RWPE1 (cell line): ENCODE measurements around the gene FAM114A1.

Experiments used
- CTCF ChIA-PET: fragments of 350-600 bp; sonication (Branson Sonifier 250); formaldehyde crosslinking; extraction: SDS; loops from one replicate; lab custom pipeline; 2021; lab: Yijun Ruan, JAX
- POLR2A ChIA-PET: fragments of 400-600 bp; formaldehyde crosslinking; extraction: SDS; loops from one replicate; lab custom pipeline; 2020; ENCODE audit warnings: antibody characterized with exemption; ENCODE audit not compliant: low non-redundant PET; lab: Yijun Ruan, JAX
- DNase-seq: peaks from one replicate; pipeline ENCODE4 v3.0.0; 2012; ENCODE audit warnings: low spot score
- H3K27ac ChIP-seq: fragments of 450-650 bp; 2 replicates; pipeline ENCODE4 v1.5.1; 2017
- CTCF ChIP-seq: fragments of 450-650 bp; conservative IDR thresholded peaks from 2 replicates; pipeline ENCODE4 v1.5.1; 2017; ENCODE audit warnings: low read depth, mild to moderate bottlenecking

FAM114A1 gene

DNA sequence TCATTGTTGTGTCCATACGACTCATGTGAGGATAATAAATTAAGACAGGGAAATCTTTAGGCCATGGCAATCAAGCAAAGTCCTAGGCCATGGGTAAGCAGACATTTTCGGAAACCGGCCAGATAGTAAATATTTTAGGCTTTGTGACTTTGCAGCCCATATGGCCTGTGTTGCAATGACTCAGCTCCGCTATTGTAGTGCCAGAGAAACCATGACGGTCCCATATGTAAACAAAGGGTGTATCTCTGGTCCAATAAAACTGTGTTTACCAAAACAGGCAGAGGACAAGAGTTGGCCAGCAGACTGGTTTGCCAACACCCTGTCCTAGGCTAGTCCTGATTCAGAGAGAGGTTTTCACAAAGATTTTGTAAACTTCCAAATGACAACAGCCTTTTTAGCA lies 5.0 kb downstream of the FAM114A1 start:
- TF ChIP-seq CTCF, result no peak
- H3K27ac ChIP-seq, result no peak overlapping the region
- DNase-seq, result no peak
- ChIA-PET POLR2A (no interaction called here), CTCF (no interaction called here)

GRCh38 chr4:38873290-38873944 lies 5.8 kb downstream of the FAM114A1 start:
- POLR2A ChIA-PET, result no interaction called here
- CTCF ChIA-PET, result interaction anchor here (0.5 kb wide), 1 partner anchor 98 kb away, joined by 3 read pairs; no protein-coding TSS in a partner anchor
- H3K27ac ChIP-seq, result no peak overlapping the region

DNA sequence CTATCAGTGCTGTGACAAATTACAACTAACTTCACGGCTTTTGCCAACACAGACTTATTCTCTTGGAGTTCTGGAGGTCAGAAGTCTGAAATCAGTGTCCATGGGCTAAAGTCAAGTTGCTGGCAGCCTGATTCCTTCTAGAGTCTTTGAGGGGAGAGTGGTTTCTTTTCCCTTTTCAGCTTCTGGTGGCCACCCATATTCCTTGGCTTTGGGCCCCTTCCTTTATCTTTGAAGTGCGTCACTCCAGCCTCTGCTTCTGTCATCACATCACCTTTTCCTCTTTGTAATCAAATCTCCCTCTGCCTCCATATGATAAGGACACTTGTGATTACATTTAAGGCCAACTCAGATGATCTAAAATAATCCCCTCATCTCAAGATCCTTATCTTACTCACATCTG lies 9.0 kb downstream of the FAM114A1 start:
- POLR2A ChIA-PET, result no interaction called here
- no peak overlapping the region for H3K27ac ChIP-seq
- DNase-seq, result no peak
- no peak for TF ChIP-seq CTCF
- CTCF ChIA-PET, result no interaction called here

More at GRCh38 chr4:38873290-38873944, 5.8 kb downstream of the FAM114A1 start:
- TF ChIP-seq CTCF, result no peak
- no peak for DNase-seq

- CTCF ChIA-PET, result no interaction called here
- POLR2A ChIA-PET, result no interaction called here
- no peak for TF ChIP-seq CTCF
- H3K27ac ChIP-seq, result no peak overlapping the region
- DNase-seq, result no peak
Measured at GRCh38 chr4:38884254-38884653, 16.6 kb downstream of the FAM114A1 start.

DNA sequence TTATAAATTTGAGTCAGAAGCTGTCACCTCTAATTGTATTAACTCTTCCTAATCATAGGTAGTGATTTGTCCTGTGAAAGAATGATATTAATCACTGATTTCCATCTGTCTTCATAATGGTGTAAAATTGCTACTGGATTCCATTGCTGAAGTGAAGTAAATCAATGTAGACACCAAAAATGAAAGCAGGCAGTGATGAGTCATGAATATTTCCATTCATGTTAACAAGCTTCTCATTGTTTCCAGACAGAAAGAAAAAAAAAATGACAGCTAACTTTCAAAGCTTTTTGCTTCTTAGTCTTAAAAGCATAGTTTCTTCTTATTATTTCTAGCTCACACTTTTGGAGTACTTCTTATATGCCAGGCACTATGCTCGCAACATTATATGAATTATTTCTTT lies 21.5 kb downstream of the FAM114A1 start:
- no peak overlapping the region for H3K27ac ChIP-seq
- POLR2A ChIA-PET, result no interaction called here
- CTCF ChIA-PET, result interaction anchor here (0.6 kb wide), 4 partner anchors 13 to 1087 kb away, joined by 3 read pairs; partner anchors contain the start of gene TLR1
- peak; percentile 80 for DNase-seq
- TF ChIP-seq CTCF, result no peak

DNA sequence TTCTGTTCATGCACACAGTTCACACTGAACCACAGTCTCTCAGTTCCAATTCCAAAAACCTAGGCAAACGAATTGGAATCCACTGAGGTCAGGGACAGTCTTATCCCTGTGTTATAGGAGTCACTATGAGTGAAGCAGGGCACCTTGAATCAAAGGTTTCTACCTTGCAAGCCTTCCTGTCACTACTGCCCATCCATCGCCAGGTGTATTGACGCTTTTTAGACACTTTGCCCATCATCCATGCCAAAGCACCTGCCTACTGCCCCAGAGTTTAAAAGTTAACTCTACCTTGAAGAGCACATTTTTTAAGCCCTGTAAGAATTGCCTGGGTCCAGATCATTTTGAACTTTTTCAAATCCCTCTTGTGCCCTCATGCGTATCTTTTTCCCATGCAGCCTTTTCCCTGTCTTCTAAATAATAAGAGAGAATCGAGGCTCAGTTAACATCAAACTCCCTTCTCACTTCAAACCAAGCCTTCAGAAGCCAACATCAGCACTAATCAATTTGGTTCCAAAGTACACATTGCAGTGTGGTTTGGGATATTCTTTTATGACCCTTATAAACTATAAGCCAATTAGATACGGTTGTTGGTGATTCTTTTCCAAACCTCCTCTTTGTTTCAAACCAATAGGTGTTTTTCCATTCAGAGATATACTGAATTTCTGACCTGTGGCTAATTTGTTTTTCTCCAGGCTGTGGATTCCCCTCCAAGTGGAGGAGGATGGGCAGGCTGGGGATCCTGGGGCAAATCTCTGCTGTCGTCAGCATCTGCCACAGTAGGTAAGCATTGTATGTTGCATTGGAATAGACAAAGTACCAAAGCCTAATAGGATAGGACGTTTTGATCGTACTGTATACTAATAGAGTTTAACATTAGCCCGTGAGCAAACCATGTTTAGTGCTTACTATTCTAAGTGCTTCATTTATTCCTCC lies 23.7 kb downstream of the FAM114A1 start:
- no peak for DNase-seq
- TF ChIP-seq CTCF, result no peak
- POLR2A ChIA-PET, result no interaction called here
- CTCF ChIA-PET, result interaction anchor here (0.6 kb wide), 1 partner anchor 172 kb away, joined by 3 read pairs; no protein-coding TSS in a partner anchor
- H3K27ac ChIP-seq, result no peak overlapping the region
